H1 (cell line): Measurements from ENCODE around the gene MMEL1. TPM values are rescaled to one million over a fixed set of nuclear protein-coding genes. Genes with fewer than 3 reads are reported as not detected.
"Not testable (repeated sequence)": the region's sequence is repeated elsewhere in the genome, so short reads cannot be mapped to it uniquely, and the experiment has no call there.

Experiments used
- CTCF ChIA-PET: fragments of 300-600 bp; sonication (Branson Sonifier 250); formaldehyde crosslinking; loops from one replicate; lab custom pipeline; 2021; ENCODE audit not compliant: partially characterized antibody; lab: Charles Lee
- POLR2A ChIA-PET: fragments of 300-600 bp; sonication (Branson Sonifier 250); formaldehyde crosslinking; loops from one replicate; lab custom pipeline; 2021; ENCODE audit warnings: inconsistent platforms; ENCODE audit not compliant: partially characterized antibody; lab: Charles Lee
- DNase-seq, 2 experiments: peaks; one replicate each; pipeline versions ENCODE4 v3.0.0 to v3.0.0-alpha.2; 2010 to 2022; ENCODE audit warnings: low spot score in 2 of 2, low read depth in 1 of 2, mixed read lengths in 1 of 2
- FAIRE-seq: peaks from 2 replicates; lab custom pipeline; 2011; peaks lifted over from hg19 to GRCh38; lab: Jason Lieb, UNC
- H2AFZ ChIP-seq: 2 replicates; pipeline ENCODE4 v1.8.1; 2012; ENCODE audit warnings: low read length, inconsistent platforms
- H2AK5ac ChIP-seq: 2 replicates; pipeline ENCODE4 v1.6.1; 2013; ENCODE audit warnings: low read depth, low read length
- H2BK120ac ChIP-seq: replicated peaks from 2 replicates; pipeline ENCODE3; 2013; ENCODE audit warnings: low read depth, low read length, inconsistent platforms
- H2BK12ac ChIP-seq: 2 replicates; pipeline ENCODE4 v1.6.1; 2013; ENCODE audit warnings: low read depth, low read length
- H2BK15ac ChIP-seq: 2 replicates; pipeline ENCODE4 v1.6.1; 2013; ENCODE audit warnings: low read length
- H2BK20ac ChIP-seq: 2 replicates; pipeline ENCODE4 v1.6.1; 2013; ENCODE audit warnings: low read length
- H2BK5ac ChIP-seq: 2 replicates; pipeline ENCODE4 v1.6.1; 2013; ENCODE audit warnings: low read depth, low read length
- H3K14ac ChIP-seq: 2 replicates; pipeline ENCODE4 v1.6.1; 2013; ENCODE audit warnings: inconsistent platforms; ENCODE audit not compliant: insufficient read length
- H3K18ac ChIP-seq: 2 replicates; pipeline ENCODE4 v1.6.1; 2013; ENCODE audit warnings: low read length; ENCODE audit errors: extremely low read depth
- H3K23ac ChIP-seq: 2 replicates; pipeline ENCODE4 v1.6.1; 2013; ENCODE audit warnings: inconsistent platforms; ENCODE audit not compliant: insufficient read length
- H3K23me2 ChIP-seq: 2 replicates; pipeline ENCODE4 v1.6.1; 2013; ENCODE audit warnings: low read depth, low read length
- H3K27ac ChIP-seq: 2 replicates; pipeline ENCODE4 v1.6.1; 2011; ENCODE audit warnings: low read depth, low read length, inconsistent platforms
- H3K27me3 ChIP-seq, 4 experiments: replicated peaks in 1 of 4; 1 replicate in 1 of 4; 2 replicates in 3 of 4; pipeline versions ENCODE4 v1.6.1 to v1.8.1; 2011 to 2013; ENCODE audit warnings: low read length in 3 of 4, mild to moderate bottlenecking in 3 of 4, inconsistent platforms in 2 of 4, mixed read lengths in 2 of 4, moderate library complexity in 1 of 4; ENCODE audit not compliant: control insufficient read depth in 3 of 4, insufficient read depth in 3 of 4; ENCODE audit errors: extremely low read depth in 1 of 4
- H3K36me3 ChIP-seq, 4 experiments: 2 replicates each; pipeline versions ENCODE4 v1.6.1 to v1.8.1; 2011 to 2013; ENCODE audit warnings: mild to moderate bottlenecking in 4 of 4, low read length in 3 of 4, moderate library complexity in 2 of 4, control low read depth in 1 of 4, inconsistent platforms in 1 of 4; ENCODE audit not compliant: insufficient read depth in 4 of 4, control insufficient read depth in 2 of 4
- H3K4ac ChIP-seq: replicated peaks from 2 replicates; pipeline ENCODE3; 2013; ENCODE audit warnings: low read length, low read depth, mixed read lengths, inconsistent platforms; ENCODE audit not compliant: insufficient read length
- H3K4me1 ChIP-seq, 4 experiments: replicated peaks in 1 of 4; 1 replicate in 1 of 4; 2 replicates in 3 of 4; pipeline versions ENCODE4 v1.6.1 to v1.8.1; 2011 to 2013; ENCODE audit warnings: low read length in 3 of 4, inconsistent platforms in 2 of 4, mixed read lengths in 1 of 4; ENCODE audit not compliant: insufficient read depth in 4 of 4, control insufficient read depth in 3 of 4
- H3K4me2 ChIP-seq, 2 experiments: 2 replicates each; pipeline versions ENCODE4 v1.6.1 to v1.8.1; 2011 to 2013; ENCODE audit warnings: low read depth in 2 of 2, low read length in 2 of 2, control low read depth in 1 of 2, inconsistent platforms in 1 of 2, mild to moderate bottlenecking in 1 of 2; ENCODE audit not compliant: insufficient read depth in 1 of 2
- H3K4me3 ChIP-seq, 4 experiments: fragments of 200-600, 300-600 bp in 1 of 4; sonication (generic), shearing (Covaris generic), sonication (Bioruptor Twin) in 1 of 4; 2 replicates each; pipeline versions ENCODE4 v1.5.1 to v1.8.1; 2011 to 2016; ENCODE audit warnings: low read length in 4 of 4, low read depth in 3 of 4, control low read depth in 2 of 4, inconsistent platforms in 2 of 4, mild to moderate bottlenecking in 2 of 4, mixed read lengths in 1 of 4, moderate library complexity in 1 of 4; ENCODE audit not compliant: insufficient read depth in 2 of 4; ENCODE audit errors: extremely low read depth in 1 of 4
- H3K56ac ChIP-seq: replicated peaks from 2 replicates; pipeline ENCODE3; 2013; ENCODE audit warnings: low read depth, mild to moderate bottlenecking, mixed read lengths, low read length, inconsistent platforms; ENCODE audit not compliant: insufficient read length
- H3K79me1 ChIP-seq: 2 replicates; pipeline ENCODE4 v1.6.1; 2013; ENCODE audit warnings: low read depth, low read length, control low read depth
- H3K79me2 ChIP-seq, 2 experiments: 2 replicates each; pipeline versions ENCODE4 v1.6.1 to v1.8.1; 2012 to 2013; ENCODE audit warnings: low read length in 2 of 2, mild to moderate bottlenecking in 2 of 2, inconsistent platforms in 1 of 2; ENCODE audit not compliant: insufficient read depth in 2 of 2, control insufficient read depth in 1 of 2
- H3K9ac ChIP-seq, 4 experiments: replicated peaks in 1 of 4; 1 replicate in 1 of 4; 2 replicates in 3 of 4; pipeline versions ENCODE4 v1.6.1 to v1.8.1; 2011 to 2013; ENCODE audit warnings: low read depth in 3 of 4, low read length in 3 of 4, control low read depth in 2 of 4, mild to moderate bottlenecking in 2 of 4, moderate library complexity in 2 of 4, inconsistent platforms in 1 of 4; ENCODE audit errors: extremely low read depth in 1 of 4
- H3K9me3 ChIP-seq, 2 experiments: 2 replicates each; pipeline versions ENCODE4 v1.6.1 to v1.8.1; 2012 to 2013; ENCODE audit warnings: mild to moderate bottlenecking in 2 of 2, moderate library complexity in 2 of 2, control low read depth in 1 of 2, inconsistent platforms in 1 of 2, low read depth in 1 of 2, low read length in 1 of 2, mixed read lengths in 1 of 2; ENCODE audit not compliant: insufficient read depth in 2 of 2
- H4K20me1 ChIP-seq, 2 experiments: replicated peaks in 1 of 2; 2 replicates each; pipeline versions ENCODE3 to v1.8.1; 2011 to 2013; ENCODE audit warnings: inconsistent platforms in 2 of 2, low read length in 2 of 2, mild to moderate bottlenecking in 1 of 2; ENCODE audit not compliant: insufficient read depth in 2 of 2, control insufficient read depth in 1 of 2
- H4K5ac ChIP-seq: 2 replicates; pipeline ENCODE4 v1.6.1; 2013; ENCODE audit warnings: low read length, low read depth, mixed read lengths, inconsistent platforms; ENCODE audit not compliant: insufficient read length
- H4K8ac ChIP-seq: 2 replicates; pipeline ENCODE4 v1.8.0; 2013; ENCODE audit warnings: mild to moderate bottlenecking, moderate library complexity, low read length, inconsistent platforms; ENCODE audit not compliant: insufficient read depth; ENCODE audit errors: extremely low read depth
- H4K91ac ChIP-seq: replicated peaks from 2 replicates; pipeline ENCODE3; 2013; ENCODE audit warnings: low read length, mixed read lengths, inconsistent platforms; ENCODE audit not compliant: insufficient read length
- WGBS, 2 experiments: shearing (Covaris generic) in 1 of 2; methylation state at CpG; one replicate each; pipeline versions ENCODE4 v1.1.6 to v1.1.7; 2013 to 2015; ENCODE audit warnings: low lambda C conversion rate in 2 of 2, mixed read lengths in 2 of 2, inconsistent platforms in 1 of 2, low coverage in 1 of 2, missing lambda C conversion rate in 1 of 2; ENCODE audit not compliant: insufficient replicate concordance in 2 of 2, insufficient coverage in 1 of 2, insufficient read length in 1 of 2; ENCODE audit errors: extremely low coverage in 1 of 2, missing lambda C conversion rate in 1 of 2; 5-methylcytosine and 5-hydroxymethylcytosine counted together
- polyA plus RNA-seq, 7 experiments: library from polyadenylated mRNA; depleted of rRNA in 3 of 7; stranded (reverse) in 5 of 7; unstranded in 2 of 7; fragments of >200 nt in 5 of 7; fragments of 200-250 nt in 2 of 7; gene quantifications; 1 replicate in 5 of 7; 2 replicates in 1 of 7; 4 replicates in 1 of 7; pipeline versions ENCODE4 v1.2.1 to v1.2.3, GENCODE V29; 2011 to 2013; ENCODE audit warnings: missing spikeins in 2 of 7, mixed read lengths in 2 of 7
- total RNA-seq: library from RNA; stranded (reverse); fragmentation: NEBNext Ultra II Directional; extraction: Animal tissue kit (Norgen Biotek cat#: 25700); gene quantifications from 2 replicates; pipeline ENCODE4 v1.2.1, GENCODE V29; 2021

The MMEL1 gene
- total and polyA plus RNA-seq, 2 of the 8 experiments (the other 6 are each of a cell fraction or from before 2014, with no cell fraction given) = 0.91 to 1.7 TPM

- H3K79me2 ChIP-seq, H3K36me3 ChIP-seq, H3K4me1 ChIP-seq, H2BK20ac ChIP-seq, H3K27me3 ChIP-seq, H4K20me1 ChIP-seq, H3K4me2 ChIP-seq, H3K79me1 ChIP-seq, H2AK5ac ChIP-seq, H3K4ac ChIP-seq, H4K8ac ChIP-seq, H4K5ac ChIP-seq, CTCF ChIA-PET, H2BK5ac ChIP-seq, POLR2A ChIA-PET, H2BK12ac ChIP-seq, H3K23ac ChIP-seq, FAIRE-seq, H3K56ac ChIP-seq, H2BK15ac ChIP-seq, DNase-seq, H3K18ac ChIP-seq, H3K4me3 ChIP-seq, H3K23me2 ChIP-seq, H2BK120ac ChIP-seq, H3K9ac ChIP-seq, H3K27ac ChIP-seq, H3K14ac ChIP-seq, H2AFZ ChIP-seq, H4K91ac ChIP-seq: not testable (repeated sequence)
- WGBS, 2 experiments = 54% methylated on average over 16 of the region's 16 CpGs; no CpG with 5 or more reads in 1 of the 2 experiments
- peaks cover 75 to 85% of the 10 kb centered on the region in 2 experiments for H3K9me3 ChIP-seq
Measured at GRCh38 chr1:2652152-2652925, 19.5 kb upstream of the MMEL1 start.
